Measurements from ENCODE around the gene PIN1.
"Not testable (repeated sequence)": the region's sequence is repeated elsewhere in the genome, so short reads cannot be mapped to it uniquely, and the experiment has no call there.

PIN1 gene

DNA sequence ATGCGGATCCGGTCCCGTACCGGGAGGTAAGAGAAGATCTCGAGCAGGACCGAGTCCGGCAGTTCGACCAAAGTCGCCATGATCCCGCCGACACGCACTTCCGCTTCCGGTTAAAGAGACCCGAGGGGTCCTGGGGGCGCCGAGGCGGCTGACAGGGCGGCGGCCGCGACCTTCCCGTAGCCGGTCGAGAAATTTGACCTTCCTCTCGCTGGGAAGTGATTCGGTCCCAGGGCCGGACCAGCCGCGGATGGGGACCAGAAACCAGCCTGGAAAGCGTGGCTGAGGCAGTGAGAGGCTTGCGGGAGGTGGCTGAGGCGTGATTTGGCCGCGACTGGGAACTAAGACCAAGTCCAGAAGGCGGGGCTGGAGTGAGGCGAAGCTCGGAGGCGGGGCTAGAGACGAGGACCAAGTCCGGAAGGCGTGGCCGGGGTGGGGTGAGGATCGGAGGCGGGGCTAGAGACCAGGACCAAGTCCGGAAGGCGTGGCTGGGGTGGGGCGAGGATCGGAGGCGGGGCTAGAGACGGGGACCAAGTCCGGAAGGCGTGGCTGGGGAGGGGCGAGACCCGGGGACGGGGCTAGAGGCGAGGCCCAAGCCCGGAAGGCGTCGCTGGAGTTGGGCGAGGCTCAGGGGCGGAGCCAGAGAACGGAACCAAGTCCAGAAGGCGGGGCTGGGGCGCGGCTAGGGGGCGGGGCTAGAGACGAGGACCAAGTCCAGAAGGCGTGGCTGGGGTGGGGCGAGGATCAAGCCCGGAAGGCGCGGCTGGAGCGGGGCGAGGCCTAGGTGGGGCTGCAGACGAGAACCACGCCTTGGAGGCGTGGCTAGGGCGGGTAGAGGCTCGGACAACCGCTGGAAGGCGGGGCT is 16.2 kb upstream of the PIN1 start, which contains the start of gene FBXL12:
FBXL12 (minus strand) TSS at position 346 of the 862 bp plus-strand sequence; CDS start at position 80, 266 bp downstream.
- peak; percentile 99 for DNase-seq (ENCODE audit: low spot score)

DNA sequence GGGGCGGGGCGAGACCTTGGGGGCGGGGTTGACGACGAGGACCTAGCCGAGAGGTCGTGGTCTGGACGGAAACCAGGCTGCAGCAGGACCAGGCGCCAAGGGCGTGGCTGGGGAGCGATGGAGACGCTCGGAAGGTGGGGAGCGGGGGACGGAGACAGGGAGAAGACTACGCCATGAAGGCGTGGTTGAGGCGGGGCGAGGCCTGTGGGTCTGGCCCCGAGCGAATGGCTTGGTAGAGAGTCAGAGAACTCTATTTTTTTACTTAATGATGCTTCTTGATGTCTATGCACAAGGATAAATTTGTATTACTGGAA is 15.6 kb upstream of the PIN1 start:
- DNase-seq (ENCODE audit: low spot score) = no peak

DNA sequence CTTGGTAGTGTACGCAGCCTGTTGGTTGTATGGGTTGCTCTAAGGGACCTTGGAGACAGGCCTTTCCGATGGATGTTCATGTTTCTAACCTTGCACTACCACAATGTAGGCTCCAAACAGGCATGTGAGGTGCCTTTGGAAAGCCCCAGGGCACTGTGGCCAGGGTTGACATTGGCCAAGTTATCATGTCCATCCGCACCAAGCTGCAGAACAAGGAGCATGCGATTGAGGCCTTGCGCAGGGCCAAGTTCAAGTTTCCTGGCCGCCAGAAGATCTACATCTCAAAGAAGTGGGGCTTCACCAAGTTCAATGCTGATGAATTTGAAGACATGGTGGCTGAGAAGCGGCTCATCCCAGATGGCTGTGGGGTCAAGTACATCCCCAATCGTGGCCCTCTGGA is 15.1 kb upstream of the PIN1 start:
- not testable (repeated sequence) for DNase-seq (ENCODE audit: low spot score)

DNA sequence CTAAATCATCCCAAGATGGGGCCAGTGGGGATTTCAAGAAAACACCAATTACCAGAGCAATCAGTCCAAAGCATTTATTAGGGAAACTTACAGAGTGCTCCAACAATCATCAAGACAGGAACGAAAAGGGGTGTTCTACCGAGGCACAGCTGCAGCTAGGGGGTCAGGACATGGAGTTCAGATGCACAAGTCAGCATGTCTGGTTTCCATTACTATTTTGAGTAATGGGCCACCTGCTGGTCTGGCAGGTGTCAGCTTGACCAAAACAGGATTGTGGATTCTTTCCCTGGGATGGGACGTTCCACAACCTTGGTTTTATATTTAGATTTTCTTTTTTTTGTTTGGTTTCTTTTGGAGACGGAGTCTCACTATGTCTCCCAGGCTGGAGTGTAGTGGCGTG is 11.3 kb upstream of the PIN1 start:
- DNase-seq (ENCODE audit: low spot score) = no peak

DNA sequence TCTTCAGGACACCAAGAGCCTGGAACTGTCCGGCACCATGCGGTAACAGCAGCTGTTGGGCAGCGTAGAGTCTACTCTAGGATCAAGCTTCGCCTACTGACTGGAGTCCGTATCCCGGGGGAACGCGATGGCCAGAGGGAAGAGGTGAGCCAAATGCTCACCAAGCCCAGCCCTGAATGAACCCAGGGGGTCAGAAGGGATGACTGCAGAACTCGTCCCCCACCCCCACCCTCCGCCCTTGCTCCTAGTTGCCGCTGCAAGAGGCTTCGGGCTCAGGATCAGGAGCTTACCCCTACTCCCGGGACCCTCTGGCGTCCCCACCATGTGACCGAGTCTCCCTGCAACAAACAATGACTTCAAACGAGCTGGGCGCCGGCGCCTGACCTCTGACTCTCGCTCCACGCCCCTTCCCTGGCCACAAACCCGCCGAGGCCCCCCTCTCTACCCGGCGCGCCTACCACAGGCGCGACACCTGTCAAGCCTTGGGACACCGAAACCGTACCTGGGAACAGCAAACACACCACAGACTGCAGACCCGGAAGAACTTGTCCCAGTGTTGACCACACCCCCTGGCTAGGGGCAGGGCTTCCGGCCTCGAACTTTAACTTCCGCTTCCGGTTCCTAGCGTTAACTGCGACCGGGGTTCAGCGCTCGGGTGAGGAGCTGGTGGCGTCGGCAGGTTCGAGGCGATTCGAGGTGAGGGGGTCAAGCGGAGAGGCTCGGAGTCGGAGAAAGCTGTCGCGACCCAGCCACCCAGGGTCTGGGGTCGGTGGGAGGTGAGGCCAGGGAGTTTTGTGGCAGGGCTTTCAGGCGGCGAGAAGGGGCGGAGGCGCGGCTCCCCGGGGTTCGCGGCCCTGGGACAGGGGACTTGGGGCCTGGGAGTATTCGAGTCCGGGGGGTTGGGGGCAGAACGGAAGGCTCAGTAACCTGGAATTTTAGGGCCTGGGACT is 7.6 kb upstream of the PIN1 start, which contains the start of gene UBL5:
UBL5 (plus strand) TSS at position 630 of the 950 bp plus-strand sequence. CDS start 420 bp downstream, outside the sequence.
- DNase-seq (ENCODE audit: low spot score) = peak; percentile 88

DNA sequence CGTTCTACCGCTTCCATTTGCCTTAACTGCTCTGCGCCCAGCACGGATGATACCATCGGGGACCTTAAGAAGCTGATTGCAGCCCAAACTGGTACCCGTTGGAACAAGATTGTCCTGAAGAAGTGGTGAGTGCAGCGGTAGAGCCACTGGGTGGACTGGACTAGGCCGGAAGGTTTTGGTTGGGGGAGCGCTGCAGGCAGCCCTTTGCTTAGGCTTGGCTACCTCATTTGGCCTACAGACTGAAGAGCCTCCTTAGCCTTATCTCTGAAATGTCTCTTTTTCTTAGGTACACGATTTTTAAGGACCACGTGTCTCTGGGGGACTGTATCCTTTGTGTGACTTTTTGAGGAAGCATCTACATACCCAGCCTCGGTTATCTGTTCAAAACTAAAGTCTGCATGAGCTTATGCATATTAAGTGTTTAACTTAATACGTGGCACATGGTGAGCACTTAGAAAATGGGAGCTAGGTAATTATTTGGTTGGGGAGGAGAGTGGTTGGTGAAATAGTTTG is 6.5 kb upstream of the PIN1 start:
- DNase-seq (ENCODE audit: low spot score) = no peak

DNA sequence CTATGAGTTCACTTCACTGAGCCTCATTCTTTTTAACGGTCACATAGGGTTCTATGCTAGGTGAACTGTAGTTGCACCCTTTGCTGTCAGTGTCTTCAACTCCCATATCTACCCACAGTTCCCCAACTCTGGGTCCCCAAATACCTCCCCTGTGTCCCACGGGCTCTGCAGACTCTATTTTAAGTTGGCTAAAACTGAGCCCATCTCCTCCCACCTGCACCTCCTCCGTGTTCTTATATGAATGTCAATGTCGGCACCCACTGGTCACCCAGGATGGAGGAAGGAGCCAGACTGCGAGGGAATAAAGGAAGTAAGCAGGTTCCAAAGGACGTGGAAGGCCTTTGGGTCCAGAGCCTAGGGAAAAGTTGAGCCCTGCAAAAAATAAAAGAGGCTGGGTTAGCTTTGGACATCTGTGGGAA is 802 bp upstream of the PIN1 start:
- DNase-seq (ENCODE audit: low spot score) = no peak

DNA sequence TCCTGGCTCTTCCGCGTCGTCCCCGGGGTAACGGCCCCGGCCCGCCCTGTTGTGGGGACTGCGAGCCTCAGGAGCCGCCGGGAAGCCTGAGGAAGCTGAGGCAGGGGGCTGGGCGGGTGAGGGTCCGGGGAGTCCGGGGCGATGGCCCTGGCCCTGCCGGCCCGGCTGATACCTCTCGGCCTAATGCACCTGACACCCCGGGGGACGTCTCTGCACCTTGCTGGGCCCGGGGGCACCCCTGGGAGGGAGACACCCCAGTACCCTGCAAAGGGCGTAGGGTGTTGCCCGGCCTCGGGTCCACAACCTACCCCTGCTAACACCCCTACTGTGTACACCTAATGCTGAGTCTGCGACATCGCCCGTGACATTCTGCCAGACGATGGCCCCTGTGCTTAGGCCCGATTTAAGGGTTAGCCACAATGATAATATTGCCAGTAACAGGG is 410 bp downstream of the PIN1 start:
- DNase-seq (ENCODE audit: low spot score) = no peak

DNA sequence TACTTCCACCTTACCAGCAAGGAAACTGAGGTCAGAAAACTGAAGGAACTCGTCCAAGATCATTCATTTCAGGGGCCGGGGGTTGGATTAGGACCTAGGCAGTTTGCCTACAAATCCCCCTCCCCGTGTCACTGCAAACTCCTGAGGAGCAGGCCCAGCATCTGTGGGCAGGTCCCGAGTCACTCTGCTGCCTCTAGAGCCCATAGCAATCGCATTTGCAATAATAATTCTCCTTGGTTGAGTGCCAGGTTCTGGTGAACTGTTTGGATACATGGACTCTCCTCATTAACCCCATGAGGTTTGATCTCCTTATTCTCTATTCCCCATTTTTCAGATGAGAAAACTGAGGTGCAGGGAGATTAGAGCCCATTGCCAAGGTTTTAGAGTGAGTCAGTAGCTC is 903 bp downstream of the PIN1 start:
- DNase-seq (ENCODE audit: low spot score) = no peak

DNA sequence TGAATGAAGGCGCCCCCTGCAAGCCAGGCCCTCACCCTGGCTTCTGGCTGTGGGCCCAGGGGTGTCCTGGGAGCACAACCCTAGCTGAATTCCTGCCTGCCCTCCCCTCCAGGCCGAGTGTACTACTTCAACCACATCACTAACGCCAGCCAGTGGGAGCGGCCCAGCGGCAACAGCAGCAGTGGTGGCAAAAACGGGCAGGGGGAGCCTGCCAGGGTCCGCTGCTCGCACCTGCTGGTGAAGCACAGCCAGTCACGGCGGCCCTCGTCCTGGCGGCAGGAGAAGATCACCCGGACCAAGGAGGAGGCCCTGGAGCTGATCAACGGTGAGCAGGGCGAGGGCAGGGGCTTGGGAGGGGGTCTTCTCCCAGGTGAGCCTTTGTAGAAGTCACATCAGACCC is 3.2 kb downstream of the PIN1 start:
- no peak for DNase-seq (ENCODE audit: low spot score)

DNA sequence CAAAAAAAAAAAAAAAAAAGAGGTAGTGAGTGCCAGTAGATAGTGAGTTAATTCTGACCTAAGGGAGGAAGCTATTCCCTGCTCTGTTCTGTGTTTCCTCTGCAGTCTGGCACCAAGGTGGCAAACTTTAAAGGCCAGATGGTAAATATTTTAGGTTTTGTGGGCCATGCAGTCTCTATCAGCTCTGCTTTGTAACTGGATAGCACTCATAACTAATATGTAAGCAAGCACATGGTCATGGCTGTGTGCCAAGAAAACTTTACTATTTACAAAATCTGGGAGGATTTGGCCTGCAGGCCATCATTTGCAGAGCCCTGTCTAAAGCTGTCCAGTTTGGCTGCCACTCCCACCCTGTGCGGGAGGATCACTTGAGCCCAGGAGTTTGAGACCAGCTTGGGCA is 4.3 kb downstream of the PIN1 start:
- DNase-seq (ENCODE audit: low spot score) = no peak

DNA sequence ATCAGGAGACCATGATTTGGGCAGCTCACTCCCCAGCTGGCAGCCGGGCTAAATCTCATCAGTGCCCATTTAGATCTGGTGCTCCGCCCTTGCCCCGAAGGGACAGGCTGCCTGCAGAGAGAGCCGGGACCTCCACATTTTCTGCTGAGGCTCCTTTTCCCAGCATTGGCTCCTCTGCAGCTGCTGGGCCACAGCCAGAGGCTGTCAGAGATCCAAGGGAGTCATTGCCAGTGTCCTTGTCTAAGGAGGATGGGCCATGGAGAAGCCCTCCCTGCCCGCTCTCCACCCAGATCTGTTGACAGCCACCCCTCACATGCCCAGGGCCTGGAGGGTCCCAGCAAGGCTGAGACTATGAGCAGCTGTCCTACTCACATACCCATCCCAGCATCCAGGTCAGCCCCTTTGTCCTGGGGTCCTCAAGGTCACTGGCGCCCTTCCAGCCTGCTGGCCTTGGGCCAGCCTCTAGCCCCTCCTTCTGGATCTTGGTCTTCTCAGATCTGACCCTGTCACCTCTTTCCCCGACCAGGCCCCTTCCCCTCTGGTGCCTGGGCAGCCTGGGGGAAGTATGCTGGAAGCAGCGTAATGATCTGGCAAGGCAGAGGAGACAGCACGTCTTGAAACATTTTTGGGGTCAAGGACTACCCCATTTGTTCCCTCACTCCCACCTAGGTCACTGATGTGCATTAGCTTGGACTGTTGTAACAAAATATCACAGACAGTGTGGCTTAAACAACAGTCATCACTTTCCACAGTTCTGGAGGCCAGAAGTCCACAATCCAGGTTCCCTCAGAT is 7.9 kb downstream of the PIN1 start:
- DNase-seq (ENCODE audit: low spot score) = no peak

DNA sequence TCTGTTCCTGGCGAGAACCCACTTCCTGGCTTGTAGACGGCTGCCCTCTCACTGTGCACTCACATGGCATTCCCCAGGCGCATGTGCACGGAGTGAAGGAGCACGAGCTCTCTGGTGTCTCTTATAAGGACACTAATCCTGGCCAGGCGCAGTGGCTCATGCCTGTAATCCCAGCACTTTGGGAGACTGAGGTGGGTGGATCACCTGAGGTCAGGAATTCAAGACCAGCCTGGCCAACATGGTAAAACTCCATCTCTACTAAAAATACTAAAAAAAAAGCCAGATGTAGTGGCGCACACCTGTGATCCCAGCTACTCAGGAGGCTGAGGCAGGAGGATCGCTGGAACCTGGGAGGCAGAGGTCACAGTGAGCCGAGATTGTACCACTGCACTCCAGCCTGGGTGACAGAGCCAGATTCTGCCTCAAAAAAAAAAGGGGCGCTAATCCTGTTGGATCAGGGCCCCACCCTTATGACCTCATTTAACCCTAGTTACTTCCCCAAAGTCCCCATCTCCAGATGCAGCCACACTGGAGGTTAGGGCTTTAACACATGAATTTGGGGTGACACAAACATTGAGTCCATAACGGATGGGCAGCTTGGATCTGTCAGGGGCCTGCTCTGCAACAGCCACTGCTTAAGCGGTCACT is 8.6 kb downstream of the PIN1 start:
- DNase-seq (ENCODE audit: low spot score) = not testable (repeated sequence)

DNA sequence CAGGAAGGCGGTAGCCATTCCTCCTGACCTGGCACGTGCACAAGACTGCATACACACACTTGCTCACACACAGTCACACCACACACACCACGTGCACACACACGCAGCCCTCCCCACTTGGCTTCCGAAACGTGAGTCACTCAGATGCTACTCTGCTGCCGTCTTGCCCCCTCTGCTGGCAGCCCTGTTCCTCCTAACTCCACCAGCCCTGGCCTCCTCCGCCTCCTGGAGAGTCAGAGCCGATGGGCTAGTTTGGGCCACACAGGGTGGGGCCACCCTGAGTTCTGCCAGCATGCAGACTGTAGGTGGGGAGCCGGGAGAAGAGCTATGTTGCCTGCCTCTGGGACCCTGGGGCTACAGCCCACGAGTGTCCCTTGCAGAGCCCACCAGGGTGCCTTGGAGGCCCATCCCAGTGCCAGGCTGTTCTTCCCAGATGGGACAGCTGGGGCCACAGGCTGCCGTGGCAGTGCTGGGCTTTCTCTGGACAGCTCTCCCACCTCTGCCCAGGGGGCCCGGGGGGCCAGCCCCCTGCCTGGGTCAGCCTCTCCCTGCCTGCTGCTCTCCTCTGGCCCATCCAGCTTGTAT is 12.1 kb downstream of the PIN1 start:
- no peak for DNase-seq (ENCODE audit: low spot score)

DNA sequence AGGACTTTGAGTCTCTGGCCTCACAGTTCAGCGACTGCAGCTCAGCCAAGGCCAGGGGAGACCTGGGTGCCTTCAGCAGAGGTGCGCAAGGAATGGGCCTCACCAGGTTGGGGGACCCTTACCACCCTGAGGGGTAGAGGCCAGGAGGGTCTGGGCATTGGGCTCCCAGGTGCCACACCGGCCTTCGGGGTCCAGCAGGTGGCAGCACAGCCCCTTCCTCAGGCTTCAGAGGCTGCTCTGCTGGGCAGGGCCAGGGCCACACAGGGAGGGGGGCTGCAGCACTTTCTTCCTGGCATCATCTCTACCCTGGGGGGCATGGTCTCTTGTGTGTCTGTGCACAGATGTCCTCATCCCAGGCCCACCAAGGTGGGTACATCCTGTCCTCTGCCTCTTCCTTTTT is 12.9 kb downstream of the PIN1 start:
- DNase-seq (ENCODE audit: low spot score) = no peak

DNA sequence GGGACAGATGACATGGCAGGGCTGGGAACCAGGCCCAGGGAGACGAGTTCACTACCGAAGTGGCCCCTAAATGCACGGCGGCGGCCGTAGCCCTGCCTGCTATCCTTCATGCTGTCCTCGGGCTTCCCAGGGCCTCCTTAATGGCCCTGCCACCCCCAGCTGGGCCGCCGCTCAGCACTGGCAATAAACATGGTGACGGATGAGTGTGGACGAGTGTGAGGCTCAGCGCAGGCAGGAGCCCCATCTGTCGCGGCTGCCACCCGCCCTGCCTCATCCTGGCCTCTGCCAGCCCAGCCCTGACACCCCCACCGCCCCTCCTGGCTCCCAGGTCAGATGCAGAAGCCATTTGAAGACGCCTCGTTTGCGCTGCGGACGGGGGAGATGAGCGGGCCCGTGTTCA is 13.6 kb downstream of the PIN1 start:
- DNase-seq (ENCODE audit: low spot score) = no peak

DNA sequence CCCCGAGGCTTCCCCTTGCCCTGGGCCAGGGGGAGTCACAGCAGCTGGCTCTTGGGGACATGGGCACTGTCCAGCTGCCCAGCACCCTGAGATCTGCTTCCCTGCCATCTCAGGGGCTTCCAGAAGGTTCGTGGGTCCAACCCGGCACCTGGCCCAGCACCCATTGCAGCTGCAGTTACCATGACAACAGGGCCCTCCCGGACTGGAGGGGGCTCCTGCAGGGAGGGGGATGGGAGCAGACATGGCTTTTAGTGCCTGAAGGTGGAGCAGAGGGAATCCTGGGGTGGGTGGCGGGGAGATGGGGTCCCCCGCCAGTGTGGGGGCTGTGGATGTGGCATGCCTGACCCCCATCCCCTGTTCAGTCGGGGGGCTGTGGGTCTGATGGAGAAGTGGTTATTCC is 14.7 kb downstream of the PIN1 start:
- no peak for DNase-seq (ENCODE audit: low spot score)

DNA sequence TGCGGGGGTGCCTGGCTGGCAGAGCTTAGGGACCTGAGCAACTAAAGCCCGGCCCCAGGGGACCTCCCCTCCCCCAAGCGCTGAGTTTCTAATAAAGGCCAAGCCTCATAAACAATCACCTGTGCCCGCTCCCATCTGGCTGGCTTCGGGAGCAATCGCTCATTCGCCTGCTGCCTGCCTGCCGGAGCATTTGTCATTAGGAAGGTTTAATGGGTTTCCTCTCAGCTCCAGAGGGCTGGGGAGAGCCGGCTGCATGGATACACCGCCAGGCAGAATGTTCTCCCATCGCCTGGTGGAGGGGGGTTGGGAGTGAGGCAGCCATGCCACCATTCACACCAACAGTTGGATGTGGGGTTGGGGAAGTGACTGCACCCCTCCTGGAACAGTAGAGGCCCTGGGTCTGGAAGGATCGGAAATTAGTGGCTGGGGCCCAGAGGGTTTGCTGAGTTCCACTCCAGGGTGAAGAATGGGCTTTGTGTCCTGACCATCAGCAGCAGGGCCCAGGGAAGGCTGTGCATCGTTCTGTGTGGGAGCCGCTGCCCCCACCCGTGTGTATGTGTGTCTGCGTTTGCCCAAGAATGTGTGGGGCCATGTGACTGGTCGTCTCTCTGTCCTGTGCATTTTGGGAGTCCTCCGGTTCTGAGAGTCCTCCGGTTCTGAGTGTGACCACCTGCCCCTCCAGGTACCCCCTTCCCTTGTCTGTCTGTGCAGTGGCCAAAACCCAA is 15.3 kb downstream of the PIN1 start:
- no peak for DNase-seq (ENCODE audit: low spot score)

DNA sequence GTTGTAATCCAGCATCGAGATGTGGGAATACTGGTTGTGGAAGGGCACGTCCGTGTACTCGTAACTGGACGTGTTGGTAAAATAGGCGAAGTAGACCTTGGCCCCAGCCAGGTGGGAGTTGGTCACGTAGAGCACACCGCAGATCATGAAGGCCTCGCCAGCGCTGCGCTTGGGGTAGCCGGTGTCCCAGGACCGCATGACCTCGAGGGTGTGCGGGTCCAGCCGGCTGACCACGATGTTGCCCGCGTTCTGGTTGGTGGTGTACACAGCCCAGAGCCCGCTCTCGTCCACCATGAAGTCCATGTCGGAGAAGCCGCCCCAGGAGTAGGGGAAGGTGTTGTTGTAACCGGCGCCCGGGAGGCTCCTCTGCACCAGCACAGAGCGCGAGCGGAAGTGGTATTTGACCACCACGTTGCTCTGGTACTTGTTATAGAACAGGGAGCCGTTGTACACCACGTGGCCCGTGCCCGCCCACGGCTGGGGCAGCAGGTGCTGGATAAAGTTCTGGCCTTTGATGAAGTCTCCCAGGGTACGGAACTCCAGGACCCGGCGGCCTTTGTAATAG is 19.2 kb downstream of the PIN1 start:
- DNase-seq (ENCODE audit: low spot score) = no peak
